GM21515 (cell line): ENCODE data around the gene PCCA.
A peak's percentile ranks its signal among the peaks of the same experiment; 100 is the strongest.
"Not testable (repeated sequence)": the region's sequence is repeated elsewhere in the genome, so short reads cannot be mapped to it uniquely, and the experiment has no call there.

Experiments used
- ATAC-seq: cut with Tn5 transposase; IDR thresholded peaks from one replicate; pipeline ENCODE4 v1.9.1; 2021; ENCODE audit not compliant: unreplicated experiment

The PCCA gene

DNA sequence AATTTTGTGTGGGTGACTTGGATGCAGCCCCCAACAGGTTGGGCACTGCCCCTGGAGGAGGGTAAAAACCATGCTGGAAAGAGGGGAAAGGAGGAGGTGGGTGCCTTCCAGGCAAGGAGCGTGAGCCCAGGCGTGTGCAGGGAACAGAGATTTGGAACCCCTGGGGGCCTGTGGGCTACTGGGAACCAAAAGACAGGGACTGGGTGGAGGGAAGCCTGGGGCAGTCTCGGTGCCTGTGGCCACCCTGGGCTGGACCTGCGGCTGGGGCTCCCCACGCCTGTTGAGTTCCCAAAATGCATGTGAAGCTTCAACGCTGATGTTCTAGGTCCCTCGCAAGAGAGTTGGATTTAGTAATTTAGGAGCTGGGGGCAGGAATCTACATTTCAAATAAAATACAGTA, 474.9 kb downstream of the PCCA start:
- ATAC-seq = no peak

DNA sequence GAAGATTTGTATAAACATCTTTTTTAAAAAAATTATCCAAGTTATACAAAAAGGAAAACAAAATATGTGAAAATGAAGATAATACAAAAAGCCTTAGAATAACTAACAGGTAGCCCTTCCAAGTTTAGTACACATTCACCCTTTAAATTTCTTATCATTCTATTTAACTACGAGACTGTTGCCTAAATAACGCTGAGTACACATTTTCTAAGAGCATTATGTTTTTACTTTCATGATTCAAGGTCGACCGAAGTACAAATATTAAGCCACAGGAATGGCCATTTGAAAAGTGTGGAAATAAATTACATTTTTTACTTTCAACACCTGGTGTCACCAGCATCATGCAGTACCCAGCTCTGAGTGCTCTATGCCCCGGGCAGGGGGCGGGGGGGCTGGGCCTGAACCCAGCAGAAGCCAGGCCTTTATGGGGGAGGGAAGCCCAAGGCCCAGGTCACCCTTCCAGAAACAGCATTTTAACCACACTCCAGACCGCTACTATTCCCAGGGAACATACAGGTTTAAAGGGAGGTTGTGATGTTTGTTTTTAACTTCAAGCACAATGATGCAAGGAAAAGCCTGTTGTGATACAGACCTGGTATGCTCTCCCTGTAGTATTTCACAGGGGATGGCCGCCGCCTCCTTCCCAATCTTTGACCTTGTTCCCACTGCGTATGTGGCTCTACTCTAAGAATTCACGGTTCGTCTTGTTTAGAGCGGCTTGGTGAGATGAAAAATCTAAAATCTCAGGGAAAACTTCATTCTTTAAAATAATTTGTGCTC, 475.7 kb downstream of the PCCA start:
- no peak for ATAC-seq

GRCh38 chr13:100565286-100565685, 476.4 kb downstream of the PCCA start:
- no peak for ATAC-seq

DNA sequence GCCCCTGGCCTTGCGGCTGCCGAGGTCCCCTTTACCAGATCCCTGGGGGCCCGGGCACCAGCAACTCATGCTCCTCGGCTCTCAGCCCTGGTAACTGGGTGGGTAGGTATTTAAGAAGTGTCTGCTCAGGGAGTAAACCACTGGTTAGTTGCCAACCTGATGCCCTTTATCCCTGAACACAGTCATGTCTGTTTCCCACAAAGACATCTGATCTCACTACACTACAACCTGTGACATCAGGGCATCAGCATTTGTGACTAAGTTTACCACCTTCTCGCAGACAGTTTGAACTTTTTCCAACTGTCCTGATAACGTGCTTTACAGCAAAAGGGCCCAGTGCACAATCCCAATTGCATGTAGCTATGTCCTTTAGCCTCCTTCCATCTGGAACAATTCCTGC, 477.6 kb downstream of the PCCA start:
- no peak for ATAC-seq

DNA sequence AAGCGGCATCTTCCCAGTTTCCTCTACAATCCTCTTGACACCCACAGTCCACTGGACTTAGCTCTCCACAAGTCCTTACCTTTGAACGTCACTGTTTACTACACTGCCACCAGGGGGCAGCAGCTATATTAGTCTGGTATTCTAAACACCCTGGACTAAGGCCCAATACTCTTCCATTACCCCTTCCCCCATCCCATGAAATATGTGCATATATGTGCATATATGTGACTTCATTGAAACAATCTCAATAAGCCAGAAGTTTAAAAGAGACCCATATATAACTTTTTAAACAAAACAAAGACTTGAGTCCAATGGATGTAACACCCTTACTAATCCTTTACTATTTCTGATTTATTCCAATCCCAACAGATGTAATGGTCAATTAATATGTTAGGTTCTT, 484.2 kb downstream of the PCCA start:
- ATAC-seq = peak; percentile 93

GRCh38 chr13:100577239-100577638, 488.3 kb downstream of the PCCA start:
- not testable (repeated sequence) for ATAC-seq
